DMS153 treated with DMSO at 0.1 percent for 48 hours (cell line): ENCODE data around the gene TAF11L13.
"Not testable (repeated sequence)": the region's sequence is repeated elsewhere in the genome, so short reads cannot be mapped to it uniquely, and the experiment has no call there.

Source experiments
- DNase-seq: peaks from one replicate; lab custom pipeline; 2025; ENCODE audit not compliant: unreplicated experiment; lab: John Stamatoyannopoulos, UW

Gene TAF11L13

DNA sequence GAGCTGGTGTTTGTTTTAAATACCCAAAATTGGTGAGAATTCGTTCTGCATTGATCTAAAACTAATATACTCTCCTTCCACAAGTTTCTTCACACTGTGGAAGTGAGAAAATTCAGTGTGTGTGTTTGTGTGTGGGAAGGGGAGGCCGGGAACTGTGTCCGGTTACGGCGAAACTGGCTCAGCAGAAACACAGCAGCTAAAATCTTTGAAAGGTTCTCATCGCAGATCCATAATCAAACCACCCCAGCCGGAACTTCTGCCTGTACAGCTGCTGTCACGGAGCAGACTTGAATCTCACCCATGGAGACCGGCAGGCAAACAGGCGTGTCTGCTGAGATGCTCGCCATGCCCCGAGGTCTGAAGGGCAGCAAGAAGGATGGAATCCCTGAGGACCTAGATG, at the start of gene TAF11L13:
Gene TAF11L13 (plus strand): TSS at position 301 of the 400 bp plus-strand sequence.
- not testable (repeated sequence) for DNase-seq

DNA sequence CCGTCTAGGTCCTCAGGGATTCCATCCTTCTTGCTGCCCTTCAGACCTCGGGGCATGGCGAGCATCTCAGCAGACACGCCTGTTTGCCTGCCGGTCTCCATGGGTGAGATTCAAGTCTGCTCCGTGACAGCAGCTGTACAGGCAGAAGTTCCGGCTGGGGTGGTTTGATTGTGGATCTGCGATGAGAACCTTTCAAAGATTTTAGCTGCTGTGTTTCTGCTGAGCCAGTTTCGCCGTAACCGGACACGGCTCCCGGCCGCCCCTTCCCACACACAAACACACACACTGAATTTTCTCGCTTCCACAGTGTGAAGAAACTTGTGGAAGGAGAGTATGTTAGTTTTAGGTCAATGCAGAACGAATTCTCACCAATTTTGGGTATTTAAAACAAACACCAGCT, 46.2 kb upstream of the TAF11L13 start, which contains the start of gene TAF11L7:
Gene TAF11L7 (minus strand): TSS at position 101 of the 400 bp plus-strand sequence.
- DNase-seq, result not testable (repeated sequence)

DNA sequence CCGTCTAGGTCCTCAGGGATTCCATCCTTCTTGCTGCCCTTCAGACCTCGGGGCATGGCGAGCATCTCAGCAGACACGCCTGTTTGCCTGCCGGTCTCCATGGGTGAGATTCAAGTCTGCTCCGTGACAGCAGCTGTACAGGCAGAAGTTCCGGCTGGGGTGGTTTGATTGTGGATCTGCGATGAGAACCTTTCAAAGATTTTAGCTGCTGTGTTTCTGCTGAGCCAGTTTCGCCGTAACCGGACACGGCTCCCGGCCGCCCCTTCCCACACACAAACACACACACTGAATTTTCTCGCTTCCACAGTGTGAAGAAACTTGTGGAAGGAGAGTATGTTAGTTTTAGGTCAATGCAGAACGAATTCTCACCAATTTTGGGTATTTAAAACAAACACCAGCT, 41.0 kb upstream of the TAF11L13 start, which contains the start of gene TAF11L8:
Gene TAF11L8 (minus strand): TSS at position 101 of the 400 bp plus-strand sequence.
- not testable (repeated sequence) for DNase-seq

DNA sequence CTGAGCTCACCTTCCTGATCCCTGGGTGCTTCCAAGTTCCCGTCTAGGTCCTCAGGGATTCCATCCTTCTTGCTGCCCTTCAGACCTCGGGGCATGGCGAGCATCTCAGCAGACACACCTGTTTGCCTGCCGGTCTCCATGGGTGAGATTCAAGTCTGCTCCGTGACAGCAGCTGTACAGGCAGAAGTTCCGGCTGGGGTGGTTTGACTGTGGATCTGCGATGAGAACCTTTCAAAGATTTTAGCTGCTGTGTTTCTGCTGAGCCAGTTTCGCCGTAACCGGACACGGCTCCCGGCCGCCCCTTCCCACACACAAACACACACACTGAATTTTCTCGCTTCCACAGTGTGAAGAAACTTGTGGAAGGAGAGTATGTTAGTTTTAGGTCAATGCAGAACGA, 37.6 kb upstream of the TAF11L13 start, which contains the start of gene TAF11L9:
Gene TAF11L9 (minus strand): TSS at position 140 of the 400 bp plus-strand sequence.
- DNase-seq, result not testable (repeated sequence)

DNA sequence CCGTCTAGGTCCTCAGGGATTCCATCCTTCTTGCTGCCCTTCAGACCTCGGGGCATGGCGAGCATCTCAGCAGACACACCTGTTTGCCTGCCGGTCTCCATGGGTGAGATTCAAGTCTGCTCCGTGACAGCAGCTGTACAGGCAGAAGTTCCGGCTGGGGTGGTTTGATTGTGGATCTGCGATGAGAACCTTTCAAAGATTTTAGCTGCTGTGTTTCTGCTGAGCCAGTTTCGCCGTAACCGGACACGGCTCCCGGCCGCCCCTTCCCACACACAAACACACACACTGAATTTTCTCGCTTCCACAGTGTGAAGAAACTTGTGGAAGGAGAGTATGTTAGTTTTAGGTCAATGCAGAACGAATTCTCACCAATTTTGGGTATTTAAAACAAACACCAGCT, 34.2 kb upstream of the TAF11L13 start, which contains the start of gene TAF11L10:
Gene TAF11L10 (minus strand): TSS at position 101 of the 400 bp plus-strand sequence.
- DNase-seq, result not testable (repeated sequence)

DNA sequence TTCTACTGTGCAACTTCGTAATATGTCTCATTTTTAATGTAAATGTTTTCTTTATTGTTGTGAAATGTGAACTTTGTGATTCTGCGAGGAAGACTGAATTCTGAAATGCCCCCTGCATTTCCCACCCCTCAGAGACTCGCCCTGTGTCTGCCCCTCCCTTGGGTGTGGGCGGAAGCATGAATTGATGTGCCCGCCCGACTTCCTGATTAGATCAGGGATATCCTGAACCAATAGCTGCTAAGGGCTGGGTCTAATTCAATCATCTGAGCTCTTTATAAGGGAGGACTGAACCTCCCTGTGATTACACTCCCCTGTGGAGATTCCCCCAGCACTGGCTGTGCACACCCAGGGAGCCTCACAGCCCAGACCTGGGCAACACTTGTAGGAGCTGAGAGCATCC, 28.0 kb upstream of the TAF11L13 start, which contains the start of gene TAF11L11:
Gene TAF11L11 (plus strand): TSS at position 304 of the 400 bp plus-strand sequence.
- not testable (repeated sequence) for DNase-seq

DNA sequence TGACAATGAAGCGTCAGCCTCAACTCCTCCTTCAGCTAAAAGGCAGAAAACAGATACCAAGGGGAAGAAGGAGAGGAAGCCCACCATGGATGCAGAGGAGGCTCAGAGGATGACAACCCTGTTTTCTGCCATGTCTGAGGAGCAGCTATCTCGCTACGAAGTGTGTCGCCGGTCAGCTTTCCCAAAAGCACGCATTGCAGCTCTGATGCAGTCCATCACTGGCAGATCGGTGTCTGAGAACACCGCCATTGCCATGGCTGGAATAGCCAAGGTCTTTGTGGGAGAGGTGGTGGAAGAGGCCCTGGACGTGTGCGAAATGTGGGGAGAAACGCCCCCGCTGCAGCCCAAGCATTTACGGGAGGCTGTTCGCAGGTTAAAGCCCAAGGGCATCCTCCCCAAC, 26.9 kb upstream of the TAF11L13 start:
- no peak for DNase-seq

DNA sequence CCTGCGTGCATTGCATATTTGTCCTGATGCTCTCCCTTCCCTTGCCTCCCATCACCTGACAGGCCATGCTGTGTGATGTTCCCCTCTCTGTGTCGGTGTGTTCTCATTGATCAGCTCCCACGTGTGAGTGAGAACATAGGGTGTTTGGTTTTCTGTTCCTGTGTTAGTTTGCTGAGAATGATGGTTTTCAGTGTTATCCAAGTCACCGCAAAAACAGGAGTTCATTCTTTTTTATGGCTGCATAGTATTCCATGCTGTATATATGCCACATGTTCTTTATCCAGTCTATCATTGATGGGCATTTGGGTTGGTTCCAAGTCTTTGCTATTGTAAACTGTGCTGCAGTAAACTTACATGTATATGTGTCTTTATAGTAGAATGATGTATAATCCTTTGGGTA, 24.4 kb upstream of the TAF11L13 start:
- not testable (repeated sequence) for DNase-seq

DNA sequence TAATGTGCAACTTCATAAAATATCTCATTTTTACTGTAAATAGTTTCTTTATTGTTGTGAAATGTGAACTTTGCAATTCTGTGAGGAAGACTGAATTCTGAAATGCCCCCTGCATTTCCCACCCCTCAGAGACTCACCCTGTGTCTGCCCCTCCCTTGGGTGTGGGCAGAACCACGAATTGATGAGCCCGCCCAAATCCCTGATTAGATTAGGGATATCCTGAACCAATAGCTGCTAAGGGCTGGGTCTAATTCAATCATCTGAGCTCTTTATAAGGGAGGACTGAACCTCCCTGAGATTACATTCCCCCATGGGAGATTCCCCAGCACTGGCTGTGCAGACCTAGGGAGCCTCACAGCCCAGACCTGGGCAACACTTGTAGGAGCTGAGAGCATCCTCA, 21.8 kb upstream of the TAF11L13 start, which contains the start of gene TAF11L12:
Gene TAF11L12 (plus strand): TSS at position 301 of the 400 bp plus-strand sequence.
- DNase-seq, result not testable (repeated sequence)

DNA sequence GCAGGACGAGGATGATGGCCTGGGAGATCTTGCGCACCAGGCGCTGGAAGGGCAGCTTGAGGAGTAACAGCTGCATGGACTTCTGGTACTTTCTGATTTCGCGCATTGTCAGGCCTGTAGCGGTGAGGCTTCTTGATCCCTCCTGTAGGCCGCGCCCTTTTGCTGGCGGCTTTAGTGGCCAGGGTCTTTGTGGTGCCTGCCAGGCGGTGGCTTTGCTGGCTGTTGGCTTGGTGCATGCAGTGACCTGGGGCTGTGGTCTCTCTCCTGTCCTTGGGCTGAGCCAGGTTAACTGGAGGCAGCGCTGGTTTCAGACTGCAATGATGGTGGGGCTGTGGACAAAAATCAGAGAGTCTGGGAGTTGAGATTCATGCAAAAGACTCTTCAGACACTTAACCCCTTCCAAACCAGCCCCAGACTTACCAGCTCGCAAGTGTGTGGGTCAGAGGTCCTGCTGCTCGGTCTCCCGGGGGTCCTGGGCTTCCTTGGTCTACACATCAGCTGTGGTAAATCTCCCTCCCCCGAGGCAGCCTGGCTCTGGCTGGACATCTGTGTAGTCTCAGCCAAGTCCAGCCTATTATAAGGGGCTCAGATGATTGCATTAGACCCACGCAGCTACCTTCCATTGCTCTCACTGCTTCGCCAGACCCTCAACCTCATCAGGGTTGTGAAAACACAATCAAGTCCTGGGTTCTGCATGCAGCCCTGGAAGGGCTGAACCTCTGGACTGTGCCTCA, 16.8 kb upstream of the TAF11L13 start:
- no peak for DNase-seq

DNA sequence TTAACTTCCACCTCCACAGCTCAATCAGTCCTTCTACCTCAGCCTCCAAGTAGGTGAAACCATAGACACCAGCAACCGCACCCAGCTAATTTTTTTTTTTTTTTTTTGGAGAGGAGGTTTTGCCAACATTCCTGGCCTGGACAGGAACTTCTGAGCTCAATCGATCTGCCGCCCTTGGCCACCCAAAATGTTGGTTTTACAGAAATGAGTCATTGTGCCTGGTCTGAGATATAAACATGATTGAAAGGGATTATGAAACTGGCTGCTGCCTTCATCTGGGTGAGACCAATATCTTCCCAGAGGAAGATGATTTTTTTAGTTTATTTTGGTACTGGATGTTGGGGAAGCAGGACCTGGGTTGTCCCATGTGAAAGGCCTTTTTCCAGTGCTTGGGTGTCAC, 12.5 kb upstream of the TAF11L13 start:
- DNase-seq, result no peak

DNA sequence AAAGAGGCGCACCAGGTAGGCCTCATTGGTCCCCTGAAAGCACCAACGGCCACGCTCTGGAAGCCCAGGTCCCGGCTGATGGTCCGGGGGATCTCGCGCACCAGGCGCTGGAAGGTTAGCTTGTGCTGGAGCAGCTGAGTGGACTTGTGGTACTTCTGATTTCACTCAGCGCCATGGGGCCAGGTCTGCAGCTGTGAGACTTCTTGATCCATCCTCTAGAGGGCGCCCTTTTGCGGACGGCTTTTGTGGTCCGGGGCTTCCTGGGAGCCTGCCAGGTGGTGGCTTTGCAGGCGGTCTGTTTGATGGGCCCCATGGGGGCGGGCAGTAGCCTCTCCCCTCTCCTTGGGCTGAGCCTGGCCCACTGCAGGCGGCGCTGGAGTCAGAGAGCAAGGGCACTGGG, 11.3 kb upstream of the TAF11L13 start:
- DNase-seq, result no peak

DNA sequence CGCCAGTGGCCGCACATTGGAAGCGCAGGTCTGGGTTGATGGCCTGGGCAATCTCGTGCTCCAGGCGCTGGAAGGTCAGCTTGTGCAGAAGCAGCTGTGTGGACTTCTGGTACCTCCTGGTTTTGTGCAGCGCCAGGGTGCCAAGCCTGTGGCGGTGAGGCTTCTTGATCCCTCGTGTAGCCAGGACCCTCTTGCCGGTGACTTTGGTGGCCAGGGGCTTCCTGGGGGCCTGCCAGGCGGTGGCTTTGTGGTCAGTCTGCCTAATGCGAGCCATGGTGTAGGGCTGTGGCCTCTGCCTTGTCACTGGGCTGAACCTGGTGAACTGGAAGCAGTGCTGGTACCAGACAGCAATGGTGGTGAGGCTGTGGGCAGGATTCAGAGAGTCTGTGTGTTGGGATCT, 6.2 kb upstream of the TAF11L13 start:
- no peak for DNase-seq

DNA sequence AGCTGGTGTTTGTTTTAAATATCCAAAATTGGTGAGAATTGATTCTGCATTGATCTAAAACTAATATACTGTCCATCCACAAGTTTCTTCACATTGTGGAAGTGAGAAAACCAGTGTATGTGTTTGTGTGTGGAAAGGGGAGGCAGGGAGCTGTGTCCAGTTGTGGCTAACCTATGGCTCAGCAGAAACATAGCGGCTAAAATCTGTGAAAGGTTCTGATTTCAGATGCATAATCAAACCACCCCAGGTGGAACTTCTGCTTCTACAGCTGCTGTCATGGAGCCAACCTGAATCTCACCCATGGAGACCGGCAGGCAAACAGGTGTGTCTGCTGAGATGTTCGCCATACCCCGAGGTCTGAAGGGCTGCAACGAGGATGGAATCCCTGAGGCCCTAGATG, 2.3 kb downstream of the TAF11L13 start, which contains the start of gene TAF11L14:
Gene TAF11L14 (plus strand): TSS at position 301 of the 400 bp plus-strand sequence.
- no peak for DNase-seq

DNA sequence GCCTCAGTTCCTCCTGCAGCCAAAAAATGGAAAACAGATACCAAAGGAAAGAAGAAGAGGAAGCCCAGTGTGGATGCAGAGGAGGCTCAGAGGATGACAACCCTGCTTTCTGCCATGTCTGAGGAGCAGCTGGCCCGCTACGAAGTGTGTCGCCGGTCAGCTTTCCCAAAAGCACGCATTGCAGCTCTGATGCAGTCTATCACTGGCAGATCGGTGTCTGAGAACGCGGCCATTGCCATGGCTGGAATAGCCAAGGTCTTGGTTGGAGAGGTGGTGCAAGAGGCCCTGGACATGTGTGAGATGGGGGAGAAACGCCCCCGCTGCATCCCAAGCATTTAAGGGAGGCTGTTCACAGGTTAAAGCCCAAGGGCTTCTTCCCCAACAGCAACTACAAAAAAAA, 17.3 kb downstream of the TAF11L13 start:
- not testable (repeated sequence) for DNase-seq

DNA sequence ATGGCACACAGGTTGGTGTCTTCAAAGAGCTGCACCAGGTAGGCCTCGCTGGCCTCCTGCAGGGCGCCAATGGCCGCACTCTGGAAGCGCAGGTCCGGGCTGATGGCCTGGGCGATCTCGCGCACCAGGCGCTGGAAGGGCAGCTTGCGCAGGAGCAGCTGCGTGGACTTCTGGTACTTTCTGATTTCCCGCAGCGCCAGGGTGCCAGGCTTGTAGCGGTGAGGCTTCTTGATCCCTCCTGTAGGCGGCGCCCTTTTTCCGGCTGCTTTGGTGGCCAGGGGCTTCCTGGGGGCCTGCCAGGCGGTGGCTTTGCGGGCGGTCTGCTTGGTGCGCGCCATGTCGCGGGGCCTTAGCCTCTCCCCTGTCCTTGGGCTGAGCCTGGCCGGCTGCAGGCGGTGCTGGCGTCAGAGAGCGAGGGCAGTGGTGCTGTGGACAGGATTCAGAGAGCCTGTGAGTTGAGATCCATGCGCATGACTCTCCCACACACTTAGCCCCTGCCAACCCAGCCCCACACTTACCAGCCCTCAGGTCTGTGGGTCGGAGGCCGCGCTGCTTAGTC, 23.4 kb downstream of the TAF11L13 start:
- not testable (repeated sequence) for DNase-seq

DNA sequence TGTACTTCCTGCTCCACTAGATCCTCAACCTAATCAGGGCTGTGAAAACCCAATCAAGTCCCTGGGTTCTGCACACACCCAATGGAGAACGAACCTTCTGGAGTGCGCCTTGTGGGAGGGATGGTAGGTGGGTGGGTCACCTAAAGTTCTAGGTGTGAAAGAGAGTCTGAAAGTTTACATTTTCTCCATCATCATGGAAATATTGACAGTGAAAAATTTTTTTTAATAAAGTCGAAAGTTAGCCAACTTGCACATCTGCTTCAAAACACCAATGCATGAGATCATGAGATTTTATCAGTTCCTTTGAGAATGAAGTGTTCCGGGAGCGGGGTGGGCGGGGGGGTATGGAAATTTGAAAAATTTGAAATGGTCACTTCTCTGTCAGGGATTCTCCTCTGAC, 24.0 kb downstream of the TAF11L13 start:
- no peak for DNase-seq

DNA sequence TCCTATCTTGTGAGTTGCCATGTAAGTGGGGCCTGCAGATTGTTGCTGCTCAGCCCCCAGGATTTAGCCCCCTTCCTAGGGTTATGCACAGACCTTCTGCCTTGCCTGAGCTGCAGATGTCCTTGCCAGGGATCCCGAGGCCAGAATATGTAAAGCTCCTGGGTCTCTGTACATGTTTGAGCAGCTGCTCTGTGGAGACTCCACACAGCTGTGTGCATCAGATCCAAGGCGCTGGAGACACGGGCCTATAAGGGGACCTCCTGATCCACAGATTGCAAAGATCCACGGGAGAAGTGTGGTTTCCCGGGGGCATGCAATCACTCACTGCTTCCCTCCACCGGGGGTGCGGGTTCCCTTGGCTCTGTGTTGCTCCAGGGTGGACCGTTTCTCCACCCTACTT, 31.3 kb downstream of the TAF11L13 start:
- DNase-seq, result no peak

DNA sequence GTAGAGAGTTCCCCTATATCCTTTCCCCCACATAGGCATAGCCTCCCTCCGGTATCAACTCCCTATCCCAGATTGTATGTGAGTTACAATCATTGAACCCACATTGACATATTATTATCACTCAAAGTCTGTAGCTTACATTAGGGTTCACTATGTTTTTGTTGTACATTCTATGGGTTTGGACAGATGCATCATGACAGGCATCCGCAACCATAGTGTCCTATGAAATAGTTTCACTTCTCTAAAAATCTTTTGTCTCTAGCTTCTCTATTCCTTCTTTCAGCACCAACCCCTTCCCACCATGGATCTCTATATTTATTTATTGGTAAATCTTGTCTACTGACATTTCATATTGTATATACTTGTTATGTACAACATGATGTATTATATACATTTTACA, 33.9 kb downstream of the TAF11L13 start:
- no peak for DNase-seq

DNA sequence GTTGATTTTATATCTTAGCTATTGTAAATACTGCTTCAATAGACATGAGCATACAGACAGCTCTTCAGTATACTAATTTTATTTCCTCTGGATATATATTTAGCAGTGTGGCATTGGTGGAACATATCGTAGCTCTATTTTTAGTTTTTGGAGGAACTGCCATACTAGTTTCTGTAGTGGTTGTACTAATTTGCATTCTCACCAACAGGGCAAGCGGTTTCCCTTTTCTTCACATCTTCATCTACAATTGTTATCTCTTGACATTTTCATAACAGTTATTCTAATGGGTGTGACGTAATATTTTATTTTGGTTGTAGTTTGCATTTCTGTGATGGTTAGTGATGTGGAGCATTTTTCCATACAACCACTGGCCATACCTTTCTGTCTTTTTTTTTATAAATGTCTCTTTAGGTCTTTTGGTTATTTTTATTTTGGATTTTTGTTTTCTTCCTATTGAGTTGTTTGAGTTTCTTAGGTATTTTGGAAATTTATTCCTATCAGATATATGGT, 34.9 kb downstream of the TAF11L13 start:
- no peak for DNase-seq

DNA sequence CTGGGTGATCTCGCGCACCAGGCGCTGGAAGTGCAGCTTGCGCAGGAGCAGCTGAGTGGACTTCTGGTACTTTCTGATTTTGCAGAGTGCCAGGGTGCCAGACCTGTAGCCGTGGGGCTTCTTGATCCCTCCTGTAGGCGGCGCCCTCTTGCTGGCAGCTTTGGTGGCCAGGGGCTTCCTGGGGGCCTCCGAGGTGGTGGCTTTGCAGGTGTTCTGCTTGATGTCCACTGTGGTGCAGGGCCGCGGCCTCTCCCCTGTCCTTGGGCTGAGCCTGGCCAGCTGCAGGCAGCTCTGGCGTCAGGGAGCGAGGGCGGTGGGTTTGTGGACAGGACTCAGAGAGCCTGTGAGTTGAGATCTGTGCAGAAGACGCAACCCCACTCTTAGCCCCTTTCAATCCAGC, 38.5 kb downstream of the TAF11L13 start:
- no peak for DNase-seq
